Measurements from ENCODE around the gene TGIF1. TPM values are rescaled to one million over a fixed set of nuclear protein-coding genes. Genes with fewer than 3 reads are reported as not detected.

The TGIF1 gene
- total and polyA plus RNA-seq, 9 of the 15 experiments (the other 6 are each of a cell fraction or from before 2014, with no cell fraction given), result 16.1 to 77.7 (median 44.6) TPM

DNA sequence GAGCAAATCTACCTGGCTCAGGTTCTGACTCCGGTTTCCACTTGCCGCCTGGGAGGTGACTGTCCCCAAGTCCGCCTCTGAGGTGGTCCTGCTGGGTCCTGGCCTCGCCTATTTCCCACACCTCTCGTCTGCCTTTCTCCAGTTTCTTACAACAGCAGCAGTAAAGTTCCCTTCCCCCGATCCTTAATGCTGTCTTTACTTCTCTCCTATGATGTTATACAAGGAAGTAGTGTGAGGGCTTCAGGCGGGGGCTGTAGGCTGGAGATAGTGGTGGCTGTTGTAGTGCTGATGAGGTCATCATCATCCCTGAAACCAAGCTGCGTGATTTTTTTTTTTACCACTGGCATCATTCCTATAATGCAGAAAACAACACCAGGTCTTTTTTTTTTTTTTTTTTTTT, 18.9 kb downstream of the TGIF1 start:
- H2AFZ ChIP-seq (ENCODE audit: low read depth, low read length), result 0 out of 2 replicates have a peak overlapping the region, but pooled peaks have one; percentile 17
- H3K9ac ChIP-seq (ENCODE audit: insufficient read depth in 1 of 2, low read depth in 2 of 2, low read length in 2 of 2), result peak overlapping the region in 1 of 2 experiments; percentile 74; a peak in 2 of 4 replicates
- peak; percentile 83 for ATAC-seq
- peak; percentile 40 to 62 (median 51) for DNase-seq (ENCODE audit: extremely low read depth in 1 of 4, low spot score in 3 of 4)
- in situ Hi-C loops (cut with MboI) (no loop called here), intact Hi-C loops (cut with micrococcal nuclease) (no loop called here)
- ChIA-PET POLR2A (interaction anchor here (0.6 to 1.8 kb wide), 7 partner anchors 10 to 207 kb away, joined by 3 to 6 read pairs (median 3); partner anchors contain the start of gene MYL12B), CTCF (ENCODE audit: low intra/inter-chr PET ratio) (no interaction called here)
- H3K27me3 ChIP-seq (ENCODE audit: control insufficient read depth in 2 of 2, insufficient read depth in 2 of 2, low read length in 2 of 2), result no peaks in the 10 kb centered on the region
- BruUV-seq (replicated peaks), result no TSS peak
- no peak overlapping the region for H3K27ac ChIP-seq (ENCODE audit: extremely low read depth, low read depth, low read length)
- H3K9me3 ChIP-seq (replicated peaks; ENCODE audit: control insufficient read depth, insufficient read depth, low read depth, low read length), result no peaks in the 10 kb centered on the region
- peak overlapping the region; percentile 15; the same call in 1 of the 2 replicates for H3K4me2 ChIP-seq (ENCODE audit: insufficient read depth, low read length)
- H3K4me3 ChIP-seq, result no peak overlapping the region
- no peaks in the 10 kb centered on the region for H3K9me1 ChIP-seq (ENCODE audit: control insufficient read depth, insufficient read depth, low read length)
- H3K36me3 ChIP-seq (ENCODE audit: control insufficient read depth, insufficient read depth, low read length), result no peaks in the 10 kb centered on the region
- no peaks in the 10 kb centered on the region for H4K20me1 ChIP-seq (replicated peaks; ENCODE audit: control insufficient read depth, insufficient read depth, low read length)
- peaks cover 8 to 19% of the 10 kb centered on the region in 2 experiments; a peak in 4 of 5 replicates for H3K4me1 ChIP-seq (replicated peaks in 1 of 2; ENCODE audit: control insufficient read depth in 2 of 2, insufficient read depth in 2 of 2, low read length in 2 of 2)
- WGBS (ENCODE audit: insufficient coverage, low coverage, missing lambda C conversion rate), result 41% methylated on average over 8 of the region's 8 CpGs
- FAIRE-seq, result peak; percentile 52
- no peaks in the 10 kb centered on the region for H3K79me2 ChIP-seq (ENCODE audit: control insufficient read depth, insufficient read depth, low read length)
- TF ChIP-seq ZNF175 (CRISPR knock-in tag; IDR thresholded peaks at IDR 0.05; ENCODE audit: low read depth) (0 out of 2 replicates have a peak, but pooled peaks have one; percentile 42), RFX5 (IDR thresholded peaks at IDR 0.05; ENCODE audit: low read depth, low read length) (no peak), DPF2 (IDR thresholded peaks at IDR 0.05) (0 out of 2 replicates have a peak, but pooled peaks have one; percentile 37), TEAD4 (IDR thresholded peaks at IDR 0.05; ENCODE audit: low read length) (peak; percentile 38), TEAD4 (CRISPR knock-in tag; IDR thresholded peaks at IDR 0.05; ENCODE audit: borderline replicate concordance) (no peak), NEUROD1 (IDR thresholded peaks at IDR 0.05; ENCODE audit: borderline replicate concordance, low read depth, low read length, partially characterized antibody) (peak; percentile 33), JUND (IDR thresholded peaks at IDR 0.05; ENCODE audit: borderline replicate concordance, low read depth, low read length) (peak; percentile 92), JUND (tag; IDR thresholded peaks at IDR 0.05; ENCODE audit: borderline replicate concordance, low read depth, low read length) (peak; percentile 88; the same call in 2 of the 3 replicates), BHLHE40 (IDR thresholded peaks at IDR 0.05; ENCODE audit: low read length) (peak; percentile 22; the same call in 1 of the 2 replicates), ZNF589 (CRISPR knock-in tag; IDR thresholded peaks at IDR 0.05; ENCODE audit: low read depth) (0 out of 2 replicates have a peak, but pooled peaks have one; percentile 45), ATF1 (CRISPR knock-in tag; IDR thresholded peaks at IDR 0.05) (no peak), ATF1 (tag; IDR thresholded peaks at IDR 0.05) (peak; percentile 33; the same call in 1 of the 2 replicates), TBL1XR1 (IDR thresholded peaks at IDR 0.05; ENCODE audit: low read length in 2 of 2) (0 out of 4 replicates have a peak, but pooled peaks of 1 of the 2 experiments have one; percentile 5), JUN (IDR thresholded peaks at IDR 0.05; ENCODE audit: borderline replicate concordance, low read depth, low read length) (peak; percentile 93), JUN (CRISPR knock-in tag; IDR thresholded peaks at IDR 0.05; ENCODE audit: borderline replicate concordance) (no peak), CREM (IDR thresholded peaks at IDR 0.05; ENCODE audit: low read depth) (peak; percentile 82), SAP30 (IDR thresholded peaks at IDR 0.05; ENCODE audit: borderline replicate concordance, insufficient read depth, low read depth, low read length, poor library complexity, severe bottlenecking) (no peak), SMARCA4 (IDR thresholded peaks at IDR 0.05) (peak; percentile 59; the same call in 1 of the 2 replicates), WHSC1 (IDR thresholded peaks at IDR 0.05; ENCODE audit: low read length) (no peak), ARID1B (IDR thresholded peaks at IDR 0.05) (peak; percentile 69)
- TF ChIP-seq, protein P1, sequence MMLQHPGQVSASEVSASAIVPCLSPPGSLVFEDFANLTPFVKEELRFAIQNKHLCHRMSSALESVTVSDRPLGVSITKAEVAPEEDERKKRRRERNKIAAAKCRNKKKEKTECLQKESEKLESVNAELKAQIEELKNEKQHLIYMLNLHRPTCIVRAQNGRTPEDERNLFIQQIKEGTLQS (IDR thresholded peaks at IDR 0.05), result peak; percentile 97
- TF ChIP-seq, protein P1 (CRISPR knock-in tag; conservative IDR thresholded peaks at IDR 0.05), result no peak; the same call in 1 of the 2 replicates
- TF ChIP-seq, protein P2, sequence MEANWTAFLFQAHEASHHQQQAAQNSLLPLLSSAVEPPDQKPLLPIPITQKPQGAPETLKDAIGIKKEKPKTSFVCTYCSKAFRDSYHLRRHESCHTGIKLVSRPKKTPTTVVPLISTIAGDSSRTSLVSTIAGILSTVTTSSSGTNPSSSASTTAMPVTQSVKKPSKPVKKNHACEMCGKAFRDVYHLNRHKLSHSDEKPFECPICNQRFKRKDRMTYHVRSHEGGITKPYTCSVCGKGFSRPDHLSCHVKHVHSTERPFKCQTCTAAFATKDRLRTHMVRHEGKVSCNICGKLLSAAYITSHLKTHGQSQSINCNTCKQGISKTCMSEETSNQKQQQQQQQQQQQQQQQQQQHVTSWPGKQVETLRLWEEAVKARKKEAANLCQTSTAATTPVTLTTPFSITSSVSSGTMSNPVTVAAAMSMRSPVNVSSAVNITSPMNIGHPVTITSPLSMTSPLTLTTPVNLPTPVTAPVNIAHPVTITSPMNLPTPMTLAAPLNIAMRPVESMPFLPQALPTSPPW (CRISPR knock-in tag; IDR thresholded peaks at IDR 0.05), result peak; percentile 51

Data from K562 (cell line).